ENCODE measurements around the gene GJC2. TPM values are rescaled to one million over a fixed set of nuclear protein-coding genes. Genes with fewer than 3 reads are reported as not detected.

GJC2 gene
- total and polyA plus RNA-seq, 10 of the 15 experiments (the other 5 are each of a cell fraction or from before 2014, with no cell fraction given), result 0.04 to 0.44 (median 0.07) TPM; not detected in 4

- BruUV-seq (replicated peaks), result no TSS peak
- RAD21 ChIA-PET (ENCODE audit: unreplicated experiment), result no interaction called here
- POLR2A ChIA-PET, result no interaction called here
- H3K27me3 ChIP-seq (replicated peaks in 1 of 2; ENCODE audit: control insufficient read depth in 2 of 2, insufficient read depth in 2 of 2, low read length in 1 of 2), result no peaks in the 10 kb centered on the region
- H3K4me3 ChIP-seq, result no peak overlapping the region
- in situ Hi-C loops (cut with MboI) (no loop called here), intact Hi-C loops (cut with micrococcal nuclease; ENCODE audit: unreplicated experiment) (no loop called here)
- DNase-seq (ENCODE audit: low read depth, low spot score), result no peak
- CTCF ChIA-PET, result no interaction called here
- no peaks in the 10 kb centered on the region for H3K9me3 ChIP-seq (replicated peaks; ENCODE audit: control insufficient read depth, insufficient read depth, low read length)
- TF ChIP-seq CREM (IDR thresholded peaks at IDR 0.05; ENCODE audit: low read depth), result no peak
- TF ChIP-seq POLR2A (IDR thresholded peaks at IDR 0.05; ENCODE audit: low read depth, low read length), result peak; percentile 37; the same call in 1 of the 2 replicates
- H3K9ac ChIP-seq (ENCODE audit: control insufficient read depth, insufficient read depth, low read length), result no peak overlapping the region
- 97% methylated on average over 20 of the region's 20 CpGs for WGBS (ENCODE audit: insufficient coverage, insufficient replicate concordance, low lambda C conversion rate, missing lambda C conversion rate)
- no peak overlapping the region for H3K4me2 ChIP-seq (ENCODE audit: control insufficient read depth, insufficient read depth)
- peaks cover 2 to 17% of the 10 kb centered on the region in 2 experiments; a peak in 3 of 4 replicates for H3K36me3 ChIP-seq (ENCODE audit: control insufficient read depth in 2 of 2, insufficient read depth in 2 of 2, low read length in 1 of 2)
- H3K79me2 ChIP-seq (ENCODE audit: control insufficient read depth, insufficient read depth, low read length), result peaks cover 34% of the 10 kb centered on the region
- H2AFZ ChIP-seq (ENCODE audit: control insufficient read depth, low read depth, low read length), result no peak overlapping the region
- no peak for ATAC-seq
- peaks cover 3% of the 10 kb centered on the region; the same call in 1 of the 2 replicates for H4K20me1 ChIP-seq (ENCODE audit: control insufficient read depth, insufficient read depth)
- no peak overlapping the region for H3K27ac ChIP-seq (ENCODE audit: control insufficient read depth, insufficient read depth)
- H3K4me1 ChIP-seq (ENCODE audit: control insufficient read depth, insufficient read depth, low read length), result peaks cover 3% of the 10 kb centered on the region
- FAIRE-seq, result no peak
- SMC1A ChIA-PET (ENCODE audit: uncharacterized antibody, unreplicated experiment), result no interaction called here
Observed at GRCh38 chr1:228147151-228147693, 2.5 kb upstream of the GJC2 start.

- Histone ChIP-seq H4K20me1 (ENCODE audit: control insufficient read depth, insufficient read depth) (peaks cover 3% of the 10 kb centered on the region; the same call in 1 of the 2 replicates), H3K27me3 (replicated peaks in 1 of 2; ENCODE audit: control insufficient read depth in 2 of 2, insufficient read depth in 2 of 2, low read length in 1 of 2) (no peaks in the 10 kb centered on the region), H3K4me1 (ENCODE audit: control insufficient read depth, insufficient read depth, low read length) (no peaks in the 10 kb centered on the region), H3K27ac (ENCODE audit: control insufficient read depth, insufficient read depth) (no peak overlapping the region), H3K4me3 (no peak overlapping the region), H2AFZ (ENCODE audit: control insufficient read depth, low read depth, low read length) (no peak overlapping the region), H3K9ac (ENCODE audit: control insufficient read depth, insufficient read depth, low read length) (no peak overlapping the region), H3K4me2 (ENCODE audit: control insufficient read depth, insufficient read depth) (no peak overlapping the region), H3K79me2 (ENCODE audit: control insufficient read depth, insufficient read depth, low read length) (peaks cover 29% of the 10 kb centered on the region), H3K36me3 (ENCODE audit: control insufficient read depth in 2 of 2, insufficient read depth in 2 of 2, low read length in 1 of 2) (peaks cover 0 to 17% of the 10 kb centered on the region in 2 experiments; a peak in 3 of 4 replicates), H3K9me3 (replicated peaks; ENCODE audit: control insufficient read depth, insufficient read depth, low read length) (no peaks in the 10 kb centered on the region)
- ATAC-seq, result no peak
- WGBS (ENCODE audit: insufficient coverage, insufficient replicate concordance, low lambda C conversion rate, missing lambda C conversion rate), result 90% methylated on average over 4 of the region's 4 CpGs
- BruUV-seq (replicated peaks), result no TSS peak
- ChIA-PET SMC1A (ENCODE audit: uncharacterized antibody, unreplicated experiment) (no interaction called here), CTCF (no interaction called here), RAD21 (ENCODE audit: unreplicated experiment) (no interaction called here), POLR2A (no interaction called here)
- TF ChIP-seq TCF3 (IDR thresholded peaks at IDR 0.05; ENCODE audit: borderline replicate concordance, insufficient read depth, low read depth, low read length), result no peak
- no peak for TF ChIP-seq CBX5 (IDR thresholded peaks at IDR 0.05; ENCODE audit: low read depth)
- TF ChIP-seq POLR2AphosphoS2 (IDR thresholded peaks at IDR 0.05; ENCODE audit: low read depth, low read length), result no peak
- no peak for DNase-seq (ENCODE audit: low read depth, low spot score)
- no peak for FAIRE-seq
- intact Hi-C loops (cut with micrococcal nuclease; ENCODE audit: unreplicated experiment), result no loop called here
- in situ Hi-C loops (cut with MboI), result no loop called here
Observed at GRCh38 chr1:228147768-228148167, 2.0 kb upstream of the GJC2 start.
